OCI-LY3 (cell line): ENCODE results near the gene NT5M.

ENCODE experiments used
- EZH2phosphoT487 ChIP-seq: fragments of 200-600 bp; shearing (Covaris generic); IDR thresholded peaks from 2 replicates; pipeline ENCODE4 v1.6.1; 2018; ENCODE audit warnings: antibody characterized with exemption, mixed run types, low read depth
- TF ChIP-seq, protein P1 (sequence below): fragments of 200-600, 300-600 bp; sonication (generic); IDR thresholded peaks from 2 replicates; pipeline ENCODE4 v1.5.1; 2014; ENCODE audit warnings: antibody characterized with exemption, low read length, low read depth

DNA sequence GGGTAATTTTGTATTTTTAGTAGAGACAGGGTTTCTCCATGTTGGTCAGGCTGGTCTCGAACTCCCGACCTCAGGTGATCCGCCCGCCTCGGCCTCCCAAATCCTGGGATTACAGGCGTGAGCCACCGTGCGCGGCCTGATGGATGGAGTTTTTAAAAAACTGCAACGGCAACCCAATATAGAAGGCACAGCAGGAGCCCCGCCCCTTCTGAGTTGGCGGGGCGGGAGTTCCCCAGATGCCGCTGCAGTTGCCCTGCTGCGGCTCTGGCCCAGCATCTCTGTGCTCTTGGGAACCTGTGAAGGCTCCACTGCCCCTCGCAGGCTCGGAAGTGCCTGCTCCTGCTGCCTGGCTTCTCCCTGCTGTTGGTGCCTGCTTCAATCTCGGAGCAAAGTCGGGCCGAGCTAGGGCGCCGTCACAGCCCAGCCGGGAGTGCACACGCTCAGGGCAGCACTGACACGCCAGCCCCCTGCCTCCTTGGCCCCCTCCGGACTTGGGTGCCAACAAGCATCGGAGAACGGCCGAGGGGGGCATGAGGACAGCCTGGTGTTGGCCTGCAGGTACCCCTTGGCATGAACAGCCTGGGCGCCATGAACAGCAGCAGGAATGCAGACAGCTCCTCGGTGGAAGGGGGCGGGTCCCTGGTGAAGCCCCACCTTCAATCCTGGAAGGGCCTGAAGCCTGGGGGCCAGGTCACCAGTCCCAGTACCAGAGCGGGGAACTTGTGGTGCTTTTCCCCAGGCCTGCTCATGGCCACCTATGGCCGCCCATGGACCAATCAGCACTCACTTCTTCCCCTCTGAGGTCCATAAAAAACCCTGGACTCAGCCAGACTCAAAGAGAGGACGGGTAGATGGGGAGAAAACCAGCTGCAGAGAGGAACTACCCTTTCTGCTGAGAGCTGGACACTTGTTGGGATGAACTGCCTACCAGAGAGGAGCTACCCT lies 2.3 kb upstream of the NT5M start:
- TF ChIP-seq, protein P1, sequence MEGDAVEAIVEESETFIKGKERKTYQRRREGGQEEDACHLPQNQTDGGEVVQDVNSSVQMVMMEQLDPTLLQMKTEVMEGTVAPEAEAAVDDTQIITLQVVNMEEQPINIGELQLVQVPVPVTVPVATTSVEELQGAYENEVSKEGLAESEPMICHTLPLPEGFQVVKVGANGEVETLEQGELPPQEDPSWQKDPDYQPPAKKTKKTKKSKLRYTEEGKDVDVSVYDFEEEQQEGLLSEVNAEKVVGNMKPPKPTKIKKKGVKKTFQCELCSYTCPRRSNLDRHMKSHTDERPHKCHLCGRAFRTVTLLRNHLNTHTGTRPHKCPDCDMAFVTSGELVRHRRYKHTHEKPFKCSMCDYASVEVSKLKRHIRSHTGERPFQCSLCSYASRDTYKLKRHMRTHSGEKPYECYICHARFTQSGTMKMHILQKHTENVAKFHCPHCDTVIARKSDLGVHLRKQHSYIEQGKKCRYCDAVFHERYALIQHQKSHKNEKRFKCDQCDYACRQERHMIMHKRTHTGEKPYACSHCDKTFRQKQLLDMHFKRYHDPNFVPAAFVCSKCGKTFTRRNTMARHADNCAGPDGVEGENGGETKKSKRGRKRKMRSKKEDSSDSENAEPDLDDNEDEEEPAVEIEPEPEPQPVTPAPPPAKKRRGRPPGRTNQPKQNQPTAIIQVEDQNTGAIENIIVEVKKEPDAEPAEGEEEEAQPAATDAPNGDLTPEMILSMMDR, result no peak
- no peak for TF ChIP-seq EZH2phosphoT487
